Fibroblast of lung (primary cell): Measurements from ENCODE around the gene EPAS1.

Source experiments
- CTCF ChIP-seq, 2 donors: IDR thresholded peaks in 1 of 2; conservative IDR thresholded peaks in 1 of 2; 1 replicate in 1 of 2; 2 replicates in 1 of 2; pipeline ENCODE4 v1.5.1; 2011 to 2012; ENCODE audit warnings: low read length in 2 of 2, control low read depth in 1 of 2, inconsistent platforms in 1 of 2, low read depth in 1 of 2, mild to moderate bottlenecking in 1 of 2
- EZH2 ChIP-seq: IDR thresholded peaks from 2 replicates; pipeline ENCODE4 v1.5.1; 2012; ENCODE audit warnings: low read length, control low read depth, mild to moderate bottlenecking; ENCODE audit errors: missing control alignments

GRCh38 chr2:46380038-46380940 is 83.1 kb downstream of the EPAS1 start:
- TF ChIP-seq CTCF (conservative IDR thresholded peaks at IDR 0.05 in 1 of 2, IDR thresholded peaks at IDR 0.05 in 1 of 2; ENCODE audit: low read depth in 1 of 2, low read length in 2 of 2) (no peak), EZH2 (no peak)
